ENCODE results near the gene CLRN2.
A peak's percentile ranks its signal among the peaks of the same experiment; 100 is the strongest.
"Not testable (repeated sequence)": the region's sequence is repeated elsewhere in the genome, so short reads cannot be mapped to it uniquely, and the experiment has no call there.

Gene CLRN2

DNA sequence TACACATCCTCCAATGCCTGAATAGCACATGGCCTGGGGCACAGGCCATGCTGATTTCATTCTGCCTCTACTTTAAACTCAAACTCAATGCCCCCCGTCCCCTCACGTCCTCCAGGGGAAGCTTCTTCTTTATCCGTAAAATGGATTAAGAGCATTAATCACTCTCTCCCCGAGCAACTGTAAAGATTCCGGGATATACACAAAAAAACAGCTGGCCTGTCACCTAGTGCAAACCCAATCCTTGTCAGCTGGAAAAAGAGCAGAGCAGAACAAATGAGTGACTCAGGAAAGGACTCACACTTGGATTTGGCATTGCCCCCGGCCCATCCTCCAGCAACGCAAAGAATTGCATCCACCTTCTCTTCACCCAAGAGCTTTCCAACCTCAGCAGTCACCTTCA, 10.9 kb upstream of the CLRN2 start:
- no peak for DNase-seq (ENCODE audit: low read depth)

- no peak for DNase-seq (ENCODE audit: low read depth)
Measured at GRCh38 chr4:17510582-17510981, 4.4 kb upstream of the CLRN2 start.

DNA sequence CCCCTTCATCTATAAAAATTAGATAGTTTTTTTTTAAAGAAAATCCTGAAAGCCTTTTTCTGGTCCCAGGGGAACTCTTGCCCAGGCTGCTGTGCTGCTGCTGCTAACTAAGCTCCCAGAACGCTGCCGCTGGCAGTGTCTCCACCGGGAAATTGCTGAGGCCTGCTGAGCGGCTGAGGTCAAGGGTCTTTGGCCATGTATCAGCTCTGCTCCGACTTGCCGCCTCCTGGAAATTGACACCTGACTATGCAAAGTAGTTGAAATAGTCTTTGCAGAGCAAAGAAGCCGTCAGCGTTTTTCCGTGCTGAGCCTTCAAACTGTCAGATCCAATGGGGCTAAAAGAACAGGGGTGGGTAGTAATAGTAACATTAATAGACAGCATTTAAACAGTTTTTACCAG, 3.9 kb upstream of the CLRN2 start:
- no peak for DNase-seq (ENCODE audit: low read depth)

- peak; percentile 14 for DNase-seq (ENCODE audit: low read depth)
Measured at GRCh38 chr4:17511509-17511949, 3.4 kb upstream of the CLRN2 start.

GRCh38 chr4:17511950-17512795, 2.8 kb upstream of the CLRN2 start, which contains the start of gene QDPR:
QDPR (minus strand) TSS chr4:17512090; CDS start chr4:17512054, 36 bp downstream.
- DNase-seq (ENCODE audit: low read depth), result peak; percentile 38

GRCh38 chr4:17512973-17513665, 1.8 kb upstream of the CLRN2 start:
- DNase-seq (ENCODE audit: low read depth), result no peak

- DNase-seq (ENCODE audit: low read depth), result no peak
Measured at GRCh38 chr4:17515445-17516407, 761 bp downstream of the CLRN2 start.

DNA sequence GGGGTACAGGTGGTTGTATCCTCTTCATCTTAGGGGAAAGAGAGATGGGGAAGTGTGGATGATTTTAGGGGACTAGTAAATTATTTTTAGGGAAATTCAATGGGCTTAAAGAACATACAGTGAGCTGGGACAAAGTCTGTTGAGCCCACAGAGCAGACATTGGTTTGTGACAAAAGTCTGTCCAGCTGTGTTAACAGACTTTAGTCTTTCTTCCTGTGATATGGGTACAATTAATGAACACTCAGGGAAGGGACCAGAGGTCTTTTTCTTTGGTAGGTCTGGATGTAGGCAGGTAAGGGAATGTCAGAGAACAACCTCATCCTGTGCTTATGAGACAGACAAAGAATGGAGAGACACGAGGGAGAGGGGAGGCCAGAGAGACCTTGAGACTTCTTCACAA, 2.0 kb downstream of the CLRN2 start:
- no peak for DNase-seq (ENCODE audit: low read depth)

GRCh38 chr4:17517664-17518063, 2.7 kb downstream of the CLRN2 start:
- no peak for DNase-seq (ENCODE audit: low read depth)

DNA sequence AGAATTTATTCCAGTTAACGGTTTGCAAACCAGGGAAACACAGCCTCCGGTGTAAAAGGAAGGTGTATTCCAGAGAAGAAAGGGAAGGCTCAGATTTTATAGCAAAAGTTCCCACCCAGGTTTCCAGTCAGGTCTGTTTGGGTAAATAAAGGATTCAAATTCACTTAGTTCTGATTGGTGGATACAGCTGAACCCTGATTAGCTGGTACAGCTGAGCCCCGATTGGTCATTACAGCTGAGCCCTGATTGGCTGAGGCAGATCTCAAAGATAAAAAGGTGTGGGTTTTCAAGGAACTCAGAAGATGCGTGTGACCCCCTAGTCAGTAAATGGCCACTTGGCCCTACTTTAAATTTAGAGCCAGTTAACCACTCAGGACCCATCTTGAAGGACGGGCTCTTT, 6.6 kb downstream of the CLRN2 start:
- no peak for DNase-seq (ENCODE audit: low read depth)

- no peak for DNase-seq (ENCODE audit: low read depth)
Measured at GRCh38 chr4:17523662-17524061, 8.7 kb downstream of the CLRN2 start.

- DNase-seq (ENCODE audit: low read depth), result no peak
Measured at GRCh38 chr4:17526695-17527477, 11.9 kb downstream of the CLRN2 start.

DNA sequence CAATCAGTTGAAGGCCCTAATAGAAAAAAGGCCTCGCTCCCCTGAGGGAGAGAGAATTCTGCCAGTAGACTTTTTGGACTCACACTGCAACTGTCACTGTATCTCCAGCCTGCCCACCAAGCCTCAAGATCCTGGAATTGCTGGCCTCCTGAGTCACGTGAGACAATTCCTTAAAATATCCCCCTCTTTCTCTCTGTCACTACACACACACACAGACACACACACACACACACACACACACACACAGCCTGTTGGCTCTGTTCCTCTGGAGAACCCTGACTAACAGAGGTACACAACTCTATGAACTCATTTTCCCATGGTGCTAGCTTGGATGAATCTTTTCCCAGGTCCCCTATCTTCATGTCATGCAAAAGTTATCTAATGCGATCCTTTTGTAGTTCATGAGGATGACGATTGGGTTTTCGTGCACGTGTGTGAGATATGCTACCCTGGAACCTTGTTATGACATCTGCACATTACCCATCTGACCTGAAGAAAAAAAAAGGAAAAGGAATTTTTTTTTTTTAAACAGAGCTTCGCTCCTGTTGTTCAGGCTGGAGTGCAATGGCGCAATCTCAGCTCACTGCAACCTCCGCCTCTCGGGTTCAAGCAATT, 13.7 kb downstream of the CLRN2 start:
- DNase-seq (ENCODE audit: low read depth), result no peak

DNA sequence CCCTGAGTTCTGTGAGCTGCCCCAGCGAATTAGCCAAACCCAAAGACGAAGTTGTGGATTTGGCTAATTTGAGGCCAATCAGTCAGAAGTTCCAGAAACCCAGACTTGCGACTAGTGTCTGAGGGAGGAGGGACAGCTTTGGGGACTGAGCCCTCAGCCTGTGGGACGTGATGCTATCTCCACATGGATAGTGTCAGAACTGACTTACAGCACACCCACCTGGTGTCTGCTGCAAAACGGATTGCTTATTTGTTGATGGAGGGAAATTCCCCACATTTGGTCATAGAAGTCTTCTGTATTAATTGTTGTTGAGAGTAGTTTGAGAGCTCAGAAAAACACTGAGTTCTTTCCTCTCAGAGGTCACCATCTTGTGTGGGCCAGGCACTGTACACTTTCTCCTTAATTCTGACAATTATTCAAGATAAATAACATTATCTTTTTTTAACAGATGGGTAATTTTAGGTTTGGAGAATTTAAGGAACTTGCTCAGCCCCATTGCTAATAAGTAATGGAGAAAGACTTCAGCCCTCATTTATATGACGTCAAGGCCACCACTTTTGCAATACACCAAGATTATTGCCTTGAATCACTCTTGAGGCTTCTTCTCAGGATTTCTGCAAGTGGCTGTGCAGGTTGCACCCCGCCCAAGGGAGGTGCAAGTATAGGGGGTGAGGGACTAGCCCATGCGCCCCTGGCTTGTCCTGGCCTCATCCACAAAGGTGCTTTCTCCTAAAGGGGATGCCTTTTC, 16.7 kb downstream of the CLRN2 start:
- no peak for DNase-seq (ENCODE audit: low read depth)

- no peak for DNase-seq (ENCODE audit: low read depth)
Measured at GRCh38 chr4:17534705-17535104, 19.7 kb downstream of the CLRN2 start.

DNA sequence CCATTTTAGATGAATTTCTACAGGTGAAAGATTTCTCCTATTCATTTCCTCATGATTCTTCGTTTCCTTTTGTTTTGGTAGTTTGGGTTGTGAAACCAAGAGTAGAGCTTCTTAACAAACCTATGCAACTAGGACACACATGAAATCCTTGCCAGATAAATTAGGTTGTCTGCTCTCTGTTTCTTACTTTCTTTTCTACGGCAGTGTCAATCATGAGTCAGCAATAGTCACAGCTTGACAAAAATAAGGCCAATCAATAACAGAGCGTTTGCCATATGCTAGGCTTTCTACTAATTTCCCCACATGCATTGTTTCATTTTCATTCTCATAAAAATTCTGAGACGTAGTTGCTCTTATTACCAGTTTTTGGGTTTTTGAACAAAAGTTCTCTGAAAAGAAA, 20.3 kb downstream of the CLRN2 start:
- no peak for DNase-seq (ENCODE audit: low read depth)

- DNase-seq (ENCODE audit: low read depth), result no peak
Measured at GRCh38 chr4:17535906-17536305, 20.9 kb downstream of the CLRN2 start.

DNA sequence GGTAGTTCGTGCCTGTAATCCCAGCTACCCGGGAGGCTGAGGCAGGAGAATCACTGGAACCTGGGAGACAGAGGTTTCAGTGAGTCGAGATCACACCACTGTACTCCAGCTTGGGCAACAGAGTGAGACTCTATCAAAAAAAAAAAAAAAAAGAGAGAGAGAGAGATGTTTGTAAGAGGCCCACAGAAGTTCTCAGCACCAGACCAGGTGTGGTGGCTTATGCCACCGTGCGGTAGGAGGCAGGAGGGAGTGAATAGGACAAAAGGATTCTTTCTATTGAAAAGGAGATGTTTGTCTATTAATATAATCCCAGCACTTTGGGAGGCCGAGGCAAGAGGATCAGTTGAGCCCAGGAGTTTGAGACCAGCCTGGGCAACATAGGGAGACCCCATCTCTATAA, 22.1 kb downstream of the CLRN2 start:
- not testable (repeated sequence) for DNase-seq (ENCODE audit: low read depth)

DNA sequence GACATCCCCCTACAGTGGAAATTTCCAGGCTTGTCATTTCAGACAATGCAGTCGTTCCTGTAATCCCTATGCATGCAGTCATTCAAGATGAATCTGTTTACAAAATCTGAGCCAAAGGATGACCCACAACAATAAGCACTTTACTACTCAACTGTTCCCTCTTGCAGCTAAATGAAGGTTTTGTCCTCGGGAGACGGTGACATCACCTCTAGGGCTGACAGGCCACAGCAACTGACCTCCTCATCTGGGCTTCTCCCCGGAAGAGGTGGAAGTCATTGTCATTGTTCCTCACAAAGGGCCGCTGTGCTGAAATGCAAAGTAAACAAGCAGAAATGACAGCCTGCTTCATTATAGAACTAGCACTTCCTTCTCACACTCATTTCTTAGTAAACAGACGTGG, 29.2 kb downstream of the CLRN2 start:
- no peak for DNase-seq (ENCODE audit: low read depth)

DNA sequence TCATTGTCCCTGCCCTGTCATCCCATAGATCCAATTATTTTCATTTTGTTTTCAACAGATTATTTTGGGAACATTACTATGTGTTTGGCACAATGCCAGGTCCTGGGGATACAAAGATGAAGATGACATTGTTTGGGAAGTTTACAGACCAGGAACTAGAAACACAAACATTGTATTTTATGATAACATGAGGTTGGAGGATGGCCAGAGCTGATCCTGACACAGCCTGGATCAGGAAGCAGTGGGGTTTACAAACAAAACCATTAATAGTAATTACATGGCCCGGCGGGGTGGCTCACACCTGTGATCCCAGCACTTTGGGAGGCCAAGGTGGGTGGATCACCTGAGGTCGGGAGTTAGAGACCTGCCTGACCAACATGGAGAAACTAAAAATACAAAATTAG, 29.9 kb downstream of the CLRN2 start:
- DNase-seq (ENCODE audit: low read depth), result no peak

Measured in GM04504 (cell line).